HG02973 (cell line): ENCODE results near the gene APOA5.
"Not testable (repeated sequence)": the region's sequence is repeated elsewhere in the genome, so short reads cannot be mapped to it uniquely, and the experiment has no call there.

ENCODE experiments used
- ATAC-seq: cut with Tn5 transposase; IDR thresholded peaks from one replicate; pipeline ENCODE4 v1.9.1; 2021; ENCODE audit warnings: moderate library complexity; ENCODE audit not compliant: unreplicated experiment

APOA5 gene

DNA sequence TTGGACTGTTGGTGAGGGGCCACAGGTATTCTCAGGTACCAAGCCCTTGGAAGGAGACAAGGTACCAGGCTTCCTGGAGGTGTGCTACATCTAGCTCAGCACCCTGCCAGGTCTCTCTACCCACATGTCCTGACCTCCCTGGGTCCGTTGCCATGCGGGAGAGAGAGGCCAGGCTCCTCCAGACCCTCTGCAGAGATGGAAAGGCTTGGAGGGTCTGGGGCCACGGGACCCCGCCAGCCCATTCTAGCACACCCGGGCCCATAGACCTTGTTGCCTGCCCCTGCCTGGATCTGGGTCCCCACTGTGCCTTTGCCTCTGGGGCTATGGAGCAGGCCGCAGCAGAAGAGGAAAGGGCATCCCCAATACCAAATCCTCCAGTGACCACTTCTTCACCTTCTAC lies 35.8 kb upstream of the APOA5 start:
- no peak for ATAC-seq

GRCh38 chr11:116826751-116827431 lies 35.2 kb upstream of the APOA5 start:
- ATAC-seq = no peak

GRCh38 chr11:116825854-116826750 lies 34.4 kb upstream of the APOA5 start:
- no peak for ATAC-seq

DNA sequence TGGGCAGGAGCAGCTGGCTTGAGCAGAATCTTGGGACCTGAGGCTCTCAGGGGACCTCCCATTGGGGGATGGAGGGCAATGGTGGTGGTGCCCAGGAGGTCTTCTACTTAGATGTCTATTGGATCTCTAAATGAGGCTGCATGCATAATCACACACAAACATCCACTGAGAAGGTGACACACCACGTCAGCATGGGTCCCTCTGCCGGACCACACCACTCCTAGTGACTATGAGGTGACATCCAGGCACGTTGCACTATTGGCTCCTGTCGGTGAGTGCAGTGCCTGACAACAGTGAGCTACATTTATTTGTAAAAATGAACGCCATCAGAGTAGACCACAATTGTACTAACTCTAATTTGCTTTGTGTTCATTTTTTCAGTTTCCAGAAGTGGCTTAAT lies 33.8 kb upstream of the APOA5 start:
- ATAC-seq = no peak

GRCh38 chr11:116823031-116823843 lies 31.6 kb upstream of the APOA5 start, which contains the start of gene APOA4:
TSS of gene APOA4 (minus strand) at chr11:116823304. CDS start at chr11:116823191, 113 bp downstream.
- ATAC-seq = no peak

DNA sequence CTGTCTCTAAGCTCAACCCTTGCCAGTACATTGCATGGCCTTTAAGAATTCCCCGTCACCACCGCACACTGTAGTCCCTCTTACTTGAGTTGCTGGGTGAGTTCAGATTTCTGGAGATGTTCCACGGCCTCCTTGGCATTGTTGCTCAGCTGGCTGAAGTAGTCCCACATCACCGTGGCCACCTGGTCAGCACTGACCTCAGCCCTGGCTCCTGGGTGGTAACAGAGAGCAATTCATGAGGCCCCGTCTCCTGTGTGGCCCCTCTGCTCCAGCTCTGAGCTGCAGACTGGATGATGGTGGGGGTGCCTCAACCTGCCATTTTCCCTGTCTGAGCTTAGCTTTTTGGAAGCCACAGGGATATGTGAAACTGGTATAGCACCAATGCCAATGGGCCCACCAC lies 30.9 kb upstream of the APOA5 start:
- no peak for ATAC-seq

DNA sequence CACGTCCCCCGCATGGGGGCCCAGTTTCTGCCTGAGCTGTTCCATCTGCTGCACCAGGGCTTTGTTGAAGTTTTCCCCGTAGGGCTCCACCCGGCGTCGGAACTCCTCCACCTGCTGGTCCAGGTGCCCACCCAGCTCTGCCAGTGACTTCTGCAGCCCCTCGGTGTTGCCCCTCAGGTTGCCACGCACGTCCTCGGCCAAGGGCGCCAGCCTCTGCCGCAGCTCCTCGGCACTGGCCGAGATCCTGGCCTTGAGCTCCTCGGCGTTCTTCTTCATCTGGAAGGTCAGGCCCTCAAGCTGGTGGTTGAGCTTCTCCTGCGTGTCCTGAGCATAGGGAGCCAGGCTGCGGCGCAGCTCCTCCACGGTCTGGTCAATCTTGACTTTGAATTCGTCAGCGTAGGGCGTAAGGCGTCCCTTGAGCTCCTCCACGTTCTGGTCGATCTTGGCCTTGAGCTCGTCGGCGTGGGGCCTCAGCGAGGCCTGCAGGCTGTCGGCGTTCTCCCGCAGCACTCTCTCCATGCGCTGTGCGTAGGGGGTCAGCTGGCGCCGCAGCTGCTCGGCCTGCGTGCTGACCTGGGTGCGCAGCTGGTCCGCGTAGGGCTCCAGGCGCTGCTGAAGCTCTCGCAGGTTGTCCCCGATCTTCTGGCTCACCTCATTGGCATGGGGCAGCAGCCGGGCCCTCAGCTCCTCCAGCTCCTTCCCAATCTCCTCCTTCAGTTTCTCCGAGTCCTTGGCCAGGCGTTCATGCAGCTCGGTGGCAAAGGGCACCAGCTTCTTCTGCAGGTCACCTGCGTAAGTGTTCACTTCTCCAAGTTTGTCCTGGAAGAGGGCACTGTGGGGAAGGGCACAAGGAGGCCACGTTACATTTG lies 29.6 kb upstream of the APOA5 start:
- no peak for ATAC-seq

DNA sequence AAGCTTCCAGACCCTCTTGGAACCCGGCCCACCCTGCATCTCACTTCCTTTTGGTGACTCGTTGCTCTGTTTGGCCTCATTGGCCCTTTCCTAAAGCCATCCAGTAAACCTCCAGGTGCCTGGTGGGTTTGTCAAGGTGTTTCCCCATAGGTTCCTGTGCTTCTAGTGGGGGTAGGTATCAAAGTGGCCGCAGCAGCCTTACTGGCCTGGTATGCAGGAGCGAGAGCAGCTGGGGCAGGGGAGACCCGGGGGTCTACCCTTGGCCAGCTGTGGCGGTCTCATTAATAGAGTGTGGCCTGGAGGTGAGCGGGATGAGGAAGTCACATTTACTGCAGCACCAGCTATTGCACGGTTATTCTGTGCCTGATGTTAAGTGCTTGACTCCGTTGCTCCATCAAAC lies 27.4 kb upstream of the APOA5 start:
- ATAC-seq = no peak

- ATAC-seq = no peak
Observed at GRCh38 chr11:116814502-116814901, 22.8 kb upstream of the APOA5 start.

GRCh38 chr11:116813781-116814471 lies 22.2 kb upstream of the APOA5 start:
- ATAC-seq = no peak

GRCh38 chr11:116813170-116813569 lies 21.5 kb upstream of the APOA5 start:
- ATAC-seq = no peak

GRCh38 chr11:116812109-116812508 lies 20.4 kb upstream of the APOA5 start:
- ATAC-seq = no peak

GRCh38 chr11:116811194-116811593 lies 19.5 kb upstream of the APOA5 start:
- no peak for ATAC-seq

GRCh38 chr11:116808262-116809175 lies 16.8 kb upstream of the APOA5 start:
- no peak for ATAC-seq

DNA sequence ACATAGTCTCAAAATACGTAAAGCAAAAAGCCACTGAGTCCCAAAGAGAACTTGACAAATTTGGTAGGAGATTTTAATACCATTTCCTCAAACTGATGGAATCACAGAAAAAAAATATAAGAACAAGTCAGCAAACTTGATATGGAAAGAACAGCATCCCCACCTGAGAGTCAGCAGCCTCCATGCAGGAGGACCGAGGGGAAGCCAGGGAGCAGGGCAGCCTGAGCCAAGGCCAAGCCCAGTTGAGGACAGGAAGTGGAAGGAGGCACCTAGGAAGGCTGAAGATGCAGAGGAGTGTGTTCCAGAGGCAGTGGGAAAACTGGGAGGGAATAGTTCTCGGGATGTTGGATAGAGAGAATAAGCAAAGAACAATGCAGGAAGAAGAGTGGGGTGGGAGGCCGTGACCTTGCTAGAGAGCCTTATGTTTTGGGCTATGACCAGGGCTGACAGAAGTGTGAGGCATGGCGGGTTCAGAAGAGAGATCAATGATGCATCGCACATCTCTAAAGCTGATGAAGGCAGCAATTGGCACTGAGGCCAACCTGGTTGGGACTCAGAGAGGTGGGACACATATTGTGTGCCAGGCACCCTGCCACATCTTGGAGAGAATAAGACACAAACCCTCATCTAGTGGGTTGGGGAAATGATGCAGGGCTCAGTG lies 16.1 kb upstream of the APOA5 start:
- ATAC-seq = no peak

- no peak for ATAC-seq
Observed at GRCh38 chr11:116804001-116804400, 12.3 kb upstream of the APOA5 start.

DNA sequence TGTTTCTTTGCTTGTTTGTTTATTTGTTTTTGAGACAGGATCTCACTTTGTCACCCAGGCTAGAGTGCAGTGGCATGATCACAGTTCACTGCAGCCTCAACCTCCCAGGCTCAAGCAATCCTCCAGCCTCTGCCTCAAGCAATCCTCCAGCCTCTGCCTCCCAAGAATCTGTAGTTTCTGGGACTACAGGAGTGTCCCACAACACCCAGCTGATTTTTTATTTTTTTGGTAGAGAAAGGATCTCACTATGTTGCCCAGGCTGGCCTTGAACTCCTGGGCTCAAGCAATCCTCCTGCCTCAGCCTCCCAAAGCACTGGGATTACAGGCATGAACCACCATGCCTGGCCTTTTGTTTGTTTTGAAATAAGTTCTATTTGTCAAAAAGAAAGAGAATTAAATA lies 10.0 kb upstream of the APOA5 start:
- not testable (repeated sequence) for ATAC-seq

DNA sequence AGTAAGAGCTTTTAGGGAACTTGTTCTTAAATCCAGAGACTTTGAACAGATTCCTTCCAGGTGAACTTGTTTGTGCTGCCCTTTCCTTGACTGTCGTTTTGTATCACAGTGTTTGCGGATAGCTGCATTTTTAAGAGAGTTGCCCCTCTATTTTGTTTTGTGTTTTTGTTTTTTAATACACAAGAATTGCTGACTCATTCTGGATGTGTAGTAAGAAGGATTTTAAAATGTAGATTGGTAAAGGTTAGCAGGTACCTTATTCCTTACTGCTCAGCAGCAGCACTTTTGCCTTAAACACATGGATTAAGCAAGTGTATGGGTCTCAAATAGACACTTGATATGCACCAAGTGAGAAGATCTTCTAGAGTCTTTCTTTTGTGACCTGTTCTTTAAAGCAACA lies 8.9 kb upstream of the APOA5 start:
- no peak for ATAC-seq
